Transverse colon (tissue), 3 donors: ENCODE data around the gene SRP68.

Experiments used
- POLR2A ChIP-seq: fragments of 450-650 bp; IDR thresholded peaks from one replicate; pipeline ENCODE4 v1.6.1; 2016; ENCODE audit warnings: antibody characterized with exemption, mild to moderate bottlenecking, moderate library complexity
- TF ChIP-seq, protein P1 (sequence below), 5 experiments: fragments of 200-600 bp in 3 of 5; fragments of 450-650 bp in 2 of 5; sonication (generic) in 3 of 5; IDR thresholded peaks; 1 replicate in 2 of 5; 2 replicates in 3 of 5; pipeline ENCODE4 v1.5.1; 2016 to 2017; ENCODE audit warnings: antibody characterized with exemption in 5 of 5, inconsistent platforms in 3 of 5, mild to moderate bottlenecking in 2 of 5, moderate library complexity in 1 of 5

DNA sequence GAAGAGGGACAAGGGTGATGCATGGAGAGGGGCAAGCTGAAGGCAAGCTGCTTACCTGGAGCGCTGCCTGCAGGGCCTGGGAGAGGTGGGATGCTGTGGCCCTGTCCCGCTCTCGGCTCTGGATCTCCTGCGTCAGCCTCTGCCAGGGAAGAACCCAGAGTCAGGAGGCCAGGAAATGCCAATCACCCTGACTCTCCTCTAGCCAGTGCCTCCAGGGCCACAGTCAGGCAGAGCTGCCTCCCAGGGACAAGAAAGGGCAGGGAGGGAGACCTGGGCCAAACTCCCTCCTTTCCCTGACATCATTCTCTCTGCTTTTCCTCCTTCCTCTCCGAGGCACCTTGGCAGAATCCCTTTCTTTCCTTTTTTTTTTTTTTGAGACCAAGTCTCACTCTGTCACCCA is 60.4 kb downstream of the SRP68 start:
- TF ChIP-seq, protein P1, sequence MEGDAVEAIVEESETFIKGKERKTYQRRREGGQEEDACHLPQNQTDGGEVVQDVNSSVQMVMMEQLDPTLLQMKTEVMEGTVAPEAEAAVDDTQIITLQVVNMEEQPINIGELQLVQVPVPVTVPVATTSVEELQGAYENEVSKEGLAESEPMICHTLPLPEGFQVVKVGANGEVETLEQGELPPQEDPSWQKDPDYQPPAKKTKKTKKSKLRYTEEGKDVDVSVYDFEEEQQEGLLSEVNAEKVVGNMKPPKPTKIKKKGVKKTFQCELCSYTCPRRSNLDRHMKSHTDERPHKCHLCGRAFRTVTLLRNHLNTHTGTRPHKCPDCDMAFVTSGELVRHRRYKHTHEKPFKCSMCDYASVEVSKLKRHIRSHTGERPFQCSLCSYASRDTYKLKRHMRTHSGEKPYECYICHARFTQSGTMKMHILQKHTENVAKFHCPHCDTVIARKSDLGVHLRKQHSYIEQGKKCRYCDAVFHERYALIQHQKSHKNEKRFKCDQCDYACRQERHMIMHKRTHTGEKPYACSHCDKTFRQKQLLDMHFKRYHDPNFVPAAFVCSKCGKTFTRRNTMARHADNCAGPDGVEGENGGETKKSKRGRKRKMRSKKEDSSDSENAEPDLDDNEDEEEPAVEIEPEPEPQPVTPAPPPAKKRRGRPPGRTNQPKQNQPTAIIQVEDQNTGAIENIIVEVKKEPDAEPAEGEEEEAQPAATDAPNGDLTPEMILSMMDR (IDR thresholded peaks at IDR 0.05), result no peak
- TF ChIP-seq POLR2A, result no peak
